UCSD-AML1 (cell line): ENCODE measurements around the gene BLOC1S2.
"Not testable (repeated sequence)": the region's sequence is repeated elsewhere in the genome, so short reads cannot be mapped to it uniquely, and the experiment has no call there.

Experiments used
- DNase-seq: peaks from one replicate; lab custom pipeline; 2025; ENCODE audit not compliant: unreplicated experiment; lab: John Stamatoyannopoulos, UW

Gene BLOC1S2

GRCh38 chr10:100286051-100287033, at the start of gene BLOC1S2:
Gene BLOC1S2, minus strand, starts transcription at chr10:100286680. Its CDS starts 21 bp downstream, at chr10:100286659.
- peak; percentile 90 for DNase-seq

- no peak for DNase-seq
Observed at GRCh38 chr10:100334762-100335161, 48.3 kb upstream of the BLOC1S2 start.

GRCh38 chr10:100333661-100334440, 47.4 kb upstream of the BLOC1S2 start:
- no peak for DNase-seq

- no peak for DNase-seq
Observed at GRCh38 chr10:100333106-100333505, 46.6 kb upstream of the BLOC1S2 start.

- DNase-seq, result no peak
Observed at GRCh38 chr10:100330079-100330478, 43.6 kb upstream of the BLOC1S2 start, which contains the start of gene PKD2L1. Gene PKD2L1, minus strand, starts transcription at chr10:100330228. Its CDS starts 125 bp downstream, at chr10:100330103.

GRCh38 chr10:100328198-100328597, 41.7 kb upstream of the BLOC1S2 start:
- no peak for DNase-seq

- DNase-seq, result no peak
Observed at GRCh38 chr10:100327718-100328009, 41.2 kb upstream of the BLOC1S2 start.

- peak; percentile 37 for DNase-seq
Observed at GRCh38 chr10:100327007-100327717, 40.7 kb upstream of the BLOC1S2 start.

- peak; percentile 18 for DNase-seq
Observed at GRCh38 chr10:100325158-100325557, 38.7 kb upstream of the BLOC1S2 start.

- DNase-seq, result no peak
Observed at GRCh38 chr10:100319707-100320402, 33.4 kb upstream of the BLOC1S2 start.

- no peak for DNase-seq
Observed at GRCh38 chr10:100318207-100318606, 31.7 kb upstream of the BLOC1S2 start.

- DNase-seq, result no peak
Observed at GRCh38 chr10:100315615-100316014, 29.1 kb upstream of the BLOC1S2 start.

GRCh38 chr10:100311298-100311697, 24.8 kb upstream of the BLOC1S2 start:
- DNase-seq, result no peak

- DNase-seq, result no peak
Observed at GRCh38 chr10:100307684-100308083, 21.2 kb upstream of the BLOC1S2 start.

- DNase-seq, result no peak
Observed at GRCh38 chr10:100306861-100307260, 20.4 kb upstream of the BLOC1S2 start.

GRCh38 chr10:100304414-100304813, 17.9 kb upstream of the BLOC1S2 start:
- DNase-seq, result no peak

GRCh38 chr10:100303724-100304319, 17.3 kb upstream of the BLOC1S2 start:
- DNase-seq, result no peak

- DNase-seq, result not testable (repeated sequence)
Observed at GRCh38 chr10:100301123-100301522, 14.6 kb upstream of the BLOC1S2 start.

GRCh38 chr10:100297242-100297641, 10.8 kb upstream of the BLOC1S2 start:
- no peak for DNase-seq

- no peak for DNase-seq
Observed at GRCh38 chr10:100293066-100293465, 6.6 kb upstream of the BLOC1S2 start.
